ENCODE data around the gene PFDN6. TPM values are rescaled to one million over a fixed set of nuclear protein-coding genes. Genes with fewer than 3 reads are reported as not detected.

The PFDN6 gene
- total and polyA plus RNA-seq, 9 of the 15 experiments (the other 6 are each of a cell fraction or from before 2014, with no cell fraction given), result 6.8 to 475 (median 216) TPM

- TF ChIP-seq ZNF277 (CRISPR knock-in tag; IDR thresholded peaks at IDR 0.05; ENCODE audit: borderline replicate concordance) (no peak), SMARCE1 (IDR thresholded peaks at IDR 0.05) (0 out of 2 replicates have a peak, but pooled peaks have one; percentile 10), POLR2A (conservative IDR thresholded peaks at IDR 0.05) (peak; percentile 87), PRMT5 (CRISPR knock-in tag; IDR thresholded peaks at IDR 0.05) (no peak), SREBF1 (IDR thresholded peaks at IDR 0.05; ENCODE audit: borderline replicate concordance, low read depth, low read length) (0 out of 2 replicates have a peak, but pooled peaks have one; percentile 36), RBM15 (IDR thresholded peaks at IDR 0.05; ENCODE audit: insufficient read depth, low read length) (no peak), MEF2D (tag; conservative IDR thresholded peaks at IDR 0.05; ENCODE audit: low read depth) (no peak), GTF2A2 (tag; IDR thresholded peaks at IDR 0.05) (no peak), SMARCA5 (IDR thresholded peaks at IDR 0.05) (0 out of 2 replicates have a peak, but pooled peaks have one; percentile 2), CHCHD3 (CRISPR knock-in tag; IDR thresholded peaks at IDR 0.05) (0 out of 2 replicates have a peak, but pooled peaks have one; percentile 75), PBX2 (CRISPR knock-in tag; IDR thresholded peaks at IDR 0.05; ENCODE audit: low read depth) (no peak), PBX2 (tag; conservative IDR thresholded peaks at IDR 0.05; ENCODE audit: low read depth) (no peak), NR0B1 (IDR thresholded peaks at IDR 0.05; ENCODE audit: partially characterized antibody) (no peak), HNRNPK (IDR thresholded peaks at IDR 0.05; ENCODE audit: low read depth, low read length, poor library complexity, severe bottlenecking) (peak; percentile 72), VEZF1 (CRISPR knock-in tag; IDR thresholded peaks at IDR 0.05) (peak; percentile 83), DLX4 (CRISPR knock-in tag; IDR thresholded peaks at IDR 0.05) (0 out of 2 replicates have a peak, but pooled peaks have one; percentile 14), MNT (conservative IDR thresholded peaks at IDR 0.05) (peak; percentile 70 to 90; a peak in 2 of 4 replicates)
Observed at GRCh38 chr6:33276864-33277662, 12.3 kb upstream of the PFDN6 start, which contains the start of gene B3GALT4 (continued).

Measured in K562 (cell line).